ENCODE measurements around the gene TCFL5. TPM values are rescaled to one million over a fixed set of nuclear protein-coding genes. Genes with fewer than 3 reads are reported as not detected.

The TCFL5 gene
- total RNA-seq, 1 donor from 2014 or later, result 11.0 TPM

GRCh38 chr20:62797671-62798532, 63.7 kb downstream of the TCFL5 start:
- Mint-ChIP-seq H3K27me3 (ENCODE audit: low read depth, unreplicated experiment) (no peaks in the 10 kb centered on the region), H3K4me3 (ENCODE audit: unreplicated experiment) (peak overlapping the region; percentile 84), H3K4me1 (ENCODE audit: low read depth, unreplicated experiment) (peaks cover 11% of the 10 kb centered on the region), H3K36me3 (ENCODE audit: low read depth, unreplicated experiment) (peaks cover 18% of the 10 kb centered on the region), H3K27ac (ENCODE audit: unreplicated experiment) (peak overlapping the region; percentile 69), H3K9me3 (ENCODE audit: unreplicated experiment) (no peaks in the 10 kb centered on the region)
- peaks cover 13% of the 10 kb centered on the region for H3K79me2 ChIP-seq (ENCODE audit: insufficient read depth, low read length)
- H4K20me1 ChIP-seq (ENCODE audit: insufficient read depth, low read length), result peaks cover 34% of the 10 kb centered on the region
- H3K36me3 ChIP-seq (ENCODE audit: insufficient read depth, low read length), result peaks cover 7% of the 10 kb centered on the region
- H2AFZ ChIP-seq (ENCODE audit: low read depth, low read length), result no peak overlapping the region
- peak overlapping the region; percentile 69 for H3K9ac ChIP-seq (ENCODE audit: low read length)
- FAIRE-seq (no peak), DNase-seq (ENCODE audit: low read depth) (no peak)
- H3K4me3 ChIP-seq (ENCODE audit: insufficient read depth, low read depth, low read length), result no peak overlapping the region
- H3K4me2 ChIP-seq (ENCODE audit: low read length), result peak overlapping the region; percentile 88
- TF ChIP-seq EZH2 (IDR thresholded peaks at IDR 0.05; ENCODE audit: insufficient read depth, low read length), result no peak
- no peaks in the 10 kb centered on the region for H3K27me3 ChIP-seq (ENCODE audit: insufficient read depth, low read length)
- no peaks in the 10 kb centered on the region for H3K9me3 ChIP-seq (ENCODE audit: insufficient read depth, low read depth, low read length)
- H3K27ac ChIP-seq (ENCODE audit: low read depth, low read length), result no peak overlapping the region
- H3K4me1 ChIP-seq (ENCODE audit: insufficient read depth, low read length), result peaks cover 28% of the 10 kb centered on the region

GRCh38 chr20:62796699-62797491, 64.7 kb downstream of the TCFL5 start:
- Histone ChIP-seq H3K27me3 (ENCODE audit: insufficient read depth, low read length) (no peaks in the 10 kb centered on the region), H3K9me3 (ENCODE audit: insufficient read depth, low read depth, low read length) (no peaks in the 10 kb centered on the region), H3K36me3 (ENCODE audit: insufficient read depth, low read length) (peaks cover 7% of the 10 kb centered on the region), H3K9ac (ENCODE audit: low read length) (peak overlapping the region; percentile 79), H2AFZ (ENCODE audit: low read depth, low read length) (peak overlapping the region; percentile 63), H3K4me2 (ENCODE audit: low read length) (peak overlapping the region; percentile 97), H3K4me1 (ENCODE audit: insufficient read depth, low read length) (peaks cover 38% of the 10 kb centered on the region), H3K79me2 (ENCODE audit: insufficient read depth, low read length) (peaks cover 13% of the 10 kb centered on the region), H3K27ac (ENCODE audit: low read depth, low read length) (peak overlapping the region; percentile 51), H4K20me1 (ENCODE audit: insufficient read depth, low read length) (peaks cover 34% of the 10 kb centered on the region), H3K4me3 (ENCODE audit: insufficient read depth, low read depth, low read length) (peak overlapping the region; percentile 70)
- H3K27ac Mint-ChIP-seq (ENCODE audit: unreplicated experiment), result no peak overlapping the region
- peak overlapping the region; percentile 84 for H3K4me3 Mint-ChIP-seq (ENCODE audit: unreplicated experiment)
- H3K9me3 Mint-ChIP-seq (ENCODE audit: unreplicated experiment), result no peaks in the 10 kb centered on the region
- H3K36me3 Mint-ChIP-seq (ENCODE audit: low read depth, unreplicated experiment), result peaks cover 18% of the 10 kb centered on the region
- no peaks in the 10 kb centered on the region for H3K27me3 Mint-ChIP-seq (ENCODE audit: low read depth, unreplicated experiment)
- peaks cover 21% of the 10 kb centered on the region for H3K4me1 Mint-ChIP-seq (ENCODE audit: low read depth, unreplicated experiment)
- no peak for TF ChIP-seq EZH2 (IDR thresholded peaks at IDR 0.05; ENCODE audit: insufficient read depth, low read length)
- TF ChIP-seq CTCF (IDR thresholded peaks at IDR 0.05; ENCODE audit: insufficient read depth, low read depth, low read length), result no peak
- FAIRE-seq (no peak), DNase-seq (ENCODE audit: low read depth) (no peak)

GRCh38 chr20:62795023-62795761, 66.4 kb downstream of the TCFL5 start:
- no peaks in the 10 kb centered on the region for H3K9me3 Mint-ChIP-seq (ENCODE audit: unreplicated experiment)
- H3K4me1 Mint-ChIP-seq (ENCODE audit: low read depth, unreplicated experiment), result peaks cover 30% of the 10 kb centered on the region
- Histone ChIP-seq H3K4me3 (ENCODE audit: insufficient read depth, low read depth, low read length) (peak overlapping the region; percentile 70), H3K79me2 (ENCODE audit: insufficient read depth, low read length) (peaks cover 13% of the 10 kb centered on the region), H3K9me3 (ENCODE audit: insufficient read depth, low read depth, low read length) (no peaks in the 10 kb centered on the region), H3K4me2 (ENCODE audit: low read length) (peak overlapping the region; percentile 97), H2AFZ (ENCODE audit: low read depth, low read length) (peak overlapping the region; percentile 94), H3K27ac (ENCODE audit: low read depth, low read length) (peak overlapping the region; percentile 48), H3K36me3 (ENCODE audit: insufficient read depth, low read length) (no peaks in the 10 kb centered on the region), H3K9ac (ENCODE audit: low read length) (peak overlapping the region; percentile 79), H3K27me3 (ENCODE audit: insufficient read depth, low read length) (no peaks in the 10 kb centered on the region), H3K4me1 (ENCODE audit: insufficient read depth, low read length) (peaks cover 42% of the 10 kb centered on the region), H4K20me1 (ENCODE audit: insufficient read depth, low read length) (peaks cover 29% of the 10 kb centered on the region)
- FAIRE-seq, result no peak
- DNase-seq (ENCODE audit: low read depth), result peak; percentile 41
- H3K4me3 Mint-ChIP-seq (ENCODE audit: unreplicated experiment), result peak overlapping the region; percentile 84
- peaks cover 17% of the 10 kb centered on the region for H3K36me3 Mint-ChIP-seq (ENCODE audit: low read depth, unreplicated experiment)
- TF ChIP-seq EZH2 (IDR thresholded peaks at IDR 0.05; ENCODE audit: insufficient read depth, low read length) (no peak), CTCF (IDR thresholded peaks at IDR 0.05; ENCODE audit: insufficient read depth, low read depth, low read length) (no peak)
- peak overlapping the region; percentile 89 for H3K27ac Mint-ChIP-seq (ENCODE audit: unreplicated experiment)
- no peaks in the 10 kb centered on the region for H3K27me3 Mint-ChIP-seq (ENCODE audit: low read depth, unreplicated experiment)
